Frontal cortex (tissue), 4 donors: Measurements from ENCODE around the gene KIRREL2. TPM values are rescaled to one million over a fixed set of nuclear protein-coding genes. Genes with fewer than 3 reads are reported as not detected.
"Not testable (repeated sequence)": the region's sequence is repeated elsewhere in the genome, so short reads cannot be mapped to it uniquely, and the experiment has no call there.

ENCODE experiments used
- DNase-seq, 2 donors: peaks; one replicate each; pipeline ENCODE4 v3.0.0; 2012; ENCODE audit warnings: low spot score in 2 of 2
- FAIRE-seq: peaks from 2 replicates; lab custom pipeline; 2012; peaks lifted over from hg19 to GRCh38; lab: Jason Lieb, UNC
- total RNA-seq: library from RNA; depleted of rRNA; stranded (reverse); fragments of >200 nt; gene quantifications from one replicate; pipeline ENCODE4 v1.2.3, GENCODE V29; 2014
- donor health status: control.
- donor health status: control.
- donor health status: control.

KIRREL2 gene
- 0.41 TPM for total RNA-seq

DNA sequence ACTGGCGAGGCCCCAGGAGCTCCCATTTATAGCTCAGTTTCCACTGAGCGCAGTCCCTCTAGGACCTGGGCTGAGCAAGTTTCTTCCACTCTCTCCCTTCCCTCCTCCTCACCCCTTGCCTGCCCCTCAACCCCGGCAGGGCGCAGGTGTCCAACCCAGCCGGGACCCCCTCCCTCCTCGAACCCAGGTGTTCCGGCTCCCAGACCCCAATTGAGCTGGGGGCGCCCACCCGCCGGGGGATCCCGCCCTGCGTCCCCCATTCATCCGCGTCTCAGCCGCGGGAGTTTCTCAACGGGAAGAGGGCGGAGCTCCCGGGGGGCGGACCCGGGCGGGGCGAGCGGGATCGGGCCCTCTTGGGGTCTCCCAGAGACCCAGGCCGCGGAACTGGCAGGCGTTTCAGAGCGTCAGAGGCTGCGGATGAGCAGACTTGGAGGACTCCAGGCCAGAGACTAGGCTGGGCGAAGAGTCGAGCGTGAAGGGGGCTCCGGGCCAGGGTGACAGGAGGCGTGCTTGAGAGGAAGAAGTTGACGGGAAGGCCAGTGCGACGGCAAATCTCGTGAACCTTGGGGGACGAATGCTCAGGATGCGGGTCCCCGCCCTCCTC is at the start of gene KIRREL2:
TSS of gene KIRREL2 (plus strand) at position 366 of the 604 bp plus-strand sequence. CDS start at position 575, 209 bp downstream.
- FAIRE-seq (no peak), DNase-seq (no peak)

DNA sequence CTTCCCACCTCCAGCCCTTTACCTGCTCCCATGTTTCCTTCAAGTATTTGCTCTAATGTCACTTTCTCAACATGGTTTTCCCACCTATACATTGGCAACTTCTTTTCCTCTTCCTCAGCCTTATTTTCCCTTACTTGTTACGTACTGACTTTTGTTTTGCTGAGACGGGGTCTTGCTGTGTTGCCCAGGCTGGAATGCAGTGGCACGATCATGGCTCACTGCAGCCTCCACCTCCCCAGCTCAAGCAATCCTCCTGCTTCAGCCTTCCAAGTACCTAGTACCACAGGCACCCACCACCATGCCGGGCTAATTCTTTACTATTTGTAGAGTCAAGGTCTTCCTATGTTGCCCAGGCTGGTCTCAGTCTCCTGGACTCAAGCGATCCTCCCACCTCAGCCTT is 49.1 kb upstream of the KIRREL2 start:
- DNase-seq = no peak
- FAIRE-seq = no peak

DNA sequence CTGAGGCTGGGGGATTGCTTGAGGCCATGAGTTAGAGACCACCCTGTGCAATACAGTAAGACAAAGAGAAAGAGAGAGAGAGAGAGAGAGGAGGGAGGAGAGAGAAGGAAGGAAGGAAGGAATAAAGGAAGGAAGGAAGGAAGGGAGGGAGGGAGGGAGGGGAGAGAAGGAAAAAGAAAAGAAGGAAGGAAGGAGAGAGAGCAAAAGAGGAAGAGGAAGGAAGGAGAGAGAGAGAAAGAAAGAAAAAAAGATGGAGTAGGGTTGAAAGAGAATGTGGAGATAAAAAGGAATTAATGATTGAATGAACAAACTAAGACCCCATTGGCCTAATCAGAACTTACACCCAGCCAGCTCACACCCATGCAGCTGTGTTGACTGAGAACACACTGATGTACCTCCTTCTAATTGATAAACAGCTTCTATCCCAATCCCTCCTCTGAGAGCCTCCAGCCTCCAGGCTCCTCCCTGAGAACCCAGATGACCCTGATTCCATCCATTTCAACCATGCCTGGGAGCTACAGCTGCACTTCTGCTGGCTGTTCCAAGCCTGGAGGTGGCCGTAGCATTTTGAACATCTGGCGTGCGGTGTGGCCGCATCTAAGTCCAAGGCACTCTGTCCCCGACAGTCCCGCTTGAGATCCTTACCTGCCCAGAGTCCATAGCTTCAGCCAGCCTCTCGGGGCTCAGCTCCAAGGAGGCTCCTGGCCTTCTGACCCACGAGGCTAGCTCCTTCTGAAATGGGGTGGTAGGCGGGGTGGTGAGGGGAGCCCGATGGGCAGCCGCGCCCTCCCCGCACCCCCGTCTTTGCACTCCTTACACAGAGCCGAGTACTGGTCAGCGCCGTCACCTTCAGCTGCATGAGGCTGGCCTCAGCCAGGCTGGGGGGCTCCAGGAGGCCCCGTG is 45.1 kb upstream of the KIRREL2 start:
- DNase-seq (no peak), FAIRE-seq (no peak)

DNA sequence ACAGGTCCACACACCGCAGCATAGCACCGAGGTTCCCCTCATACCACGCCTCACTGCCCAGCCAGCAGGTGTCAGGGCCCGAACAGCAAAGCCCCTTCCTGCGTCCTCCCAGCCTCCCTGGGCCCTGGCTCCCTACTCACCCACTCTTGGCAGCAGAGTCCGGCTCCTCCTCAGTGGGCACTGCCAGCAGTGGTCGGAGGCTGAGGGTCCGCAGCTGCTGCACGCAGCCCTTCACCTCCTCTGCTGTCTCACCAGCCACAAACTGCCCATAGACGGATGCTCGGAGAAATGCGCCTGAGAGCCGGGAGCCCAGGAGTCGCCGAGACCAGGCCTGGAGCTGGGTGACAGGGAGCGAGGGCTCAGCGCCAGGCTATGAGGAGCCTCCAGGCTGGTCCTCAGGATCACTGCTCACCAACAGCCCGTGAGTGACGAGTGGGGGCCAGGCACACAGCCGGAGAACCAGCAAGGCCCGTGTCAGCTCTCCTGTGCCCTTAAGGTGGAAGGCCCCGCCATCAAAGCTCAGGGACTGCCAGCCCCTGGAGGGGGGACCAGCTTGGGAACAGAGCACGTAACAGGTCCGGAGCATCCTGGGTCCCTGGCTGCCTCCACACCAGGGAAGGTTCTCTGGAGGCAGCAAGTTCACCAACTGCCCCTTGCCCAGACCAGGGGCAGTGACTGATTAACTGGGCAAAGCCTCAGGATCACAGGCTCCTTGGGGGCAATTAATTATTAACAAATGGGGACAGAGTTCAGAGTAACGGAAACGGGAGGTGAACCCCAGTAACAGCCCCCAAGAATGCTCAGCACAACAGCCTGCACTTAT is 44.3 kb upstream of the KIRREL2 start, which contains the start of gene PRODH2:
TSS of gene PRODH2 (minus strand) at position 626 of the 823 bp plus-strand sequence. CDS start at position 586, 40 bp downstream.
- DNase-seq (no peak), FAIRE-seq (no peak)

DNA sequence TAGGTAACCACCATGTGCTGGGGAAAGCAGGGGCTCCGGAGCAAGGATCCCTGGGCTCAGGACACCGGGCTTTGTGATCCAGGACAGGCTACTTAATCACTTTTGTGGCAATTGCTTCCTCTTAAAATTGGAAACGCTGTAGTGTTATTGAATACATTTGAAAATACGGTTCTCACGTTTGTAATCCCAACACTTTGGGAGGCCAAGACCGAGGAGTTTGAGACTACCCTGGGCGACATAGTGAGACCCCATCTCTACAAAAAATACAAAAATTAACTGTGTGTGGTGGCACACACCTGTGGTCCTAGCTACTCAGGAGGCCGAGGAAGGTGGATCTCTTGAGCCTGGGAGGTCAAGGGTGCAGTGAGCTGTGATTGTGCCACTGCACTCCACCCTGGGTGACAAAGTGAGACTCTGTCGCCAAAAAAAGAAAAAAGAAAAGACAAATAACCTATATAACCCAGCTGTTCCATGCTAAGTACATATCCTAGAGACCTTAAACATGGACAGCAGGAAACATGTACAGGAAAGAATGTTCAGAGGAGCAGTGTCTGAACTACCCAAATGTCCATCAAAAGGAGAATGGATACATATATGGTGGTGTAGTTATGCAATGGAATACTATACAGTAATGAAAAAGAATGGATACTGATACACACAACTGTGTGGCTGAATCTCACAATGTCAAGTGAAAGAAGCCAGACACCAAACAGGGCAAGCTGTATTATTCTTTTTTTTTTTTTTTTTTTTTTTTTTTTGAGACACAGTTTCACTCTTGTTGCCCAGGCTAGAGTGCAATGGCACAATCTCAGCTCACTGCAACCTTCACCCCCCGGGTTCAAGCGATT is 43.4 kb upstream of the KIRREL2 start:
- FAIRE-seq (no peak), DNase-seq (no peak)

DNA sequence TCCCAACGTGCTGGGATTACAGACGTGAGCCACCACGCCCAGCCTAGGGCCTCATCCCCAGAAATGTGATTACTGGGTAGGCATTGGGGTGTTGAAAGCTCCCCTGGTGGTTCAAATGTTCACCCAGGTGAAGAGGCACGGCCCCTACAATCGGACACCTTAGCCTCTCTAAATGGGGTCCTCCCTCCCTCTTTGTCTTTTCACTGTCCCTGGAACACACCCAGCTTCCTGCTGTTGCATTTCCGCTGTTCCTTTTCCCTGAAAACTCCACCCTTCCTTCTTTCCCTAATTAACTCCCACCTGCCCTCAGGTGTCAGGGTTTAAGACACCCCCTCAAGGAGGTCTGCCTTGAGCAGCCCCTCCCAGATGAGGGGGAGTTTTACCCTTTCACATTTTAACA is 40.4 kb upstream of the KIRREL2 start:
- no peak for FAIRE-seq
- DNase-seq = no peak

DNA sequence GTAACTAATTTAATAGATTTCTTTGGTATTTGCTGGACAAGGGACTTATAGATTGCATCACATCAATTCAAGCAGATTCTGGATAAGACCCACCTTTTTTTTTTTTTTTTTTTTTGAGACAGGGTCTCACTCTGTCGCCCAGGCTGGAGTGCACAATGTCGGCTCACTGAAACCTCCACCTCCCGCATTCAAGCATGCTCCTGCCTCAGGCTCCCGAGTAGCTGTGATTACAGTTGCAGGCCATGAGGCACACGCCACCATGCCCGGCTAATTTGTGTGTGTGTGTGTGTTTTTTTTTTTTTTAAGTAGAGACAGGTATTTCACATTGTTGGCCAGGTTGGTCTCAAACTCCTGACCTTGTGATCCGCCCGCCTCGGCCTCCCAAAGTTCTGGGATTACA is 39.9 kb upstream of the KIRREL2 start:
- no peak for DNase-seq
- no peak for FAIRE-seq

DNA sequence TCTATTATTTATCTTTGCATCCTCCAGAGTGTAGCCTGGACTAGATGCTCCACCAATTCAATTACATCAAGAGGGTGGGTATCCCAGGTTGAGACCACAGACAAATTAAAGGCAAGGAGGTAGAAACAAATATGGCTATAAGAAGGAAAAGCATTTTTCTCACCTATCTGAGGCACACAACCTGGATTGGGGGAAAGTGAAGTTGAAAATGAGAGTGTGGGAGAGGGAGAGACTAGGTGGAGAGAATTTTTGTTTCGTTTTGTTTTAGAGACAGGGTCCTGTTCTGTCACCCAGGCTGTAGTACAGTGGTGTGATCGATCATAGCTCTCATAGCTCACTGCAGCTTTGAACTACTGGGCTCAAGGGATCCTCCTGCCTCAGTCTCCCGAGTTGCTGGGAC is 38.3 kb upstream of the KIRREL2 start:
- DNase-seq = no peak
- FAIRE-seq = no peak

DNA sequence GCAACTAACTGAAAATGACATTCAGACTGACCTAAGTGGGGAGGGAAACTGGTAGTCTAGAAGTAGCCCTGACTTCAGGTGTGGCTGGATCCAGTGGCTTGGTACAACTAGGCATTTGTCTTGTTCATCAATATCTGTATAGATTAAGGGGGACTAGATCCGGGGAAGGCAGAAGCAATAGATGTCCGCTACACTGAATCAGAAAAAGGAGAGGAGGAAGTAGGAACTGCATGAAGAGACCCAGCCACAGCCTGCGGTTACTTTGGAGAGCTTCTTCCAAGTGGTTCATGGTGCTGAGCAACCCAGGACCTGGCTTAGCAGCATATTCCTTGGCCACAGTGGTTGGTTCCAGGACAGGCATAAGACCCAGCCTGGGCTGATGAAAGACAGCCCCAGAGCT is 34.1 kb upstream of the KIRREL2 start:
- FAIRE-seq (no peak), DNase-seq (no peak)

DNA sequence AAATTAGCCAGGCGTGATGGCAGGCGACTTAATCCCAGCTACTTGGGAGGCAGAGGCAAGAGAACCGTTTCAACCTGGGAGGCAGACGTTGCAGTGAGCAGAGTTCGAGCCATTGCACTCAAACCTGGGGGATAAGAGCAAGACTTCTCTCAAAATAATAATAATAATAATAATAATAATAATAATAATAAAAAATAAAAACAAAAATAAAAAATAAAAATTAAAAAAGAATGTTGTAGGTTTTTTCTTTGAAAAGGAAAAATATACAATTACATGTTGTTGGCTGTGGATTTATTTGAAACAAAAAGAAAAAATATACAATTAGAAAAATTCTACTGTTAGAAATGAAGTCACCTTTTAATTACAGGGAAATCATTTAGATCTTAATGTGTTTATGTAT is 32.6 kb upstream of the KIRREL2 start:
- no peak for FAIRE-seq

DNA sequence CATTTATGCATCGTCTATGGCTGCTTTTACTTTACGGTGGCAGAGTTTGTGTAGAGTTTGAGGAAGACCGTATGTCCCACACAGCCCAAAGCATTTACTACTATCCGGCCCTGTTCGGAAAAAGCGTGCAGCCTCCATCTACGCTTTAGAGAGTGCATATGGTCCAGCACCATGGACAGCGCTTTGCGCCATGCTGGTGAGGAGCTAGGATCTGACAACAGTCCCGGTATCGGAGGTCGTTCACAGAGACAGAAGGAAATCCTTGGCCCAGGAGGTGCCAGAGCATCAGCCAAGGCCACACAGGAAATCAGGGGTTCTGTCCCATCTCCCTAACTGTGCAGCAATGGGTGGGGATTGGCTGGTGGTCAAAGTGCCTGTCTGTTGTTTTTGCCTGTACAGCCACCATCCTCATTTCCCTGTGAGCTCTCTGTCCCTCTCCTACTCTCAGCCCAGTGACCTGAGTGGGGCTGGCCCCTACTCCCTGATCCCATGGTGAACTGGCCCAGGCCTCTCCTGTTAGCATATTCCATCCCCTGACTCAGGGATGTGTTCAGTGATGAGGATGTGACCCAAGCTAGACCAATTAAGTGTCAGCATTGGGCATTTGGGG is 27.9 kb upstream of the KIRREL2 start:
- FAIRE-seq = no peak
- DNase-seq = no peak

More for the DNA sequence above, 32.6 kb upstream of the KIRREL2 start:
- no peak for DNase-seq

DNA sequence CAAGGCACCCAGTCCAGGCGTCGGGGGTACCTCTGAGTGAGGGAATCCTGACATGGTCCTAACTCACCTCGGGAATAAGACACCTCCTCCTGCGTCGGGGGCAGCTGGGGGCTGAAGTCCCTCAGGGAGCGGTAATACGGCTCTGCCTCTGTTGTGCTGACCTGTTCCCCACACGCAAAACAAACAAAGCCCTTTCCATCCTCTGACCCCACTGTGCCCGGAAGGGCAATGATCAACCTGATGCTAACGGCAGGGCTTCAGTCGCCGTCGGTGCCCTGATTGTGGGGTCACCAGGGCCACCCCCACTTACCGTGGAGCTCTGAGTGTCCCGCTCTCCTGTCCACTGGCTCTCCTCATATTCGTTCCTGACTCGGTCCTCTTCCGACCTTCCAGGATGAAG is 25.7 kb upstream of the KIRREL2 start:
- FAIRE-seq = no peak
- no peak for DNase-seq

DNA sequence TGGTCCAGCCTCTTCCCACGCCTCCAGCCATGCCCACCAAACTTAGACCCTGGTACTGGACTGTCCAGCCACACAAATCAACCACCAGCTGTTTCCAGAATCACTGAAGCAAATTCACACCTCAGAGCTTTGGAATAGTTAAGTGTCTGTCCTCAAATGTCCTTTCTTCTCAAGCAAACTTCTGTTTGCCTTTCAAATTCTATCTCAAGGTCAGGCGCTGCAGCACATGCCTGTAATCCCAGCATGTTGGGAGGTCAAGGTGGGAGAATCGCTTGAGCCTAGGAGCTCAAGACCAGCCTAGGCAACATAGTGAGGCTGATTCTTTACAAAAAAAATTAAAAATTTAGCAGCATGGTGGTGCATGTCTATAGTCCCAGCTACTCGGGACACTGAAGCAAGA is 24.7 kb upstream of the KIRREL2 start:
- DNase-seq (no peak), FAIRE-seq (no peak)

DNA sequence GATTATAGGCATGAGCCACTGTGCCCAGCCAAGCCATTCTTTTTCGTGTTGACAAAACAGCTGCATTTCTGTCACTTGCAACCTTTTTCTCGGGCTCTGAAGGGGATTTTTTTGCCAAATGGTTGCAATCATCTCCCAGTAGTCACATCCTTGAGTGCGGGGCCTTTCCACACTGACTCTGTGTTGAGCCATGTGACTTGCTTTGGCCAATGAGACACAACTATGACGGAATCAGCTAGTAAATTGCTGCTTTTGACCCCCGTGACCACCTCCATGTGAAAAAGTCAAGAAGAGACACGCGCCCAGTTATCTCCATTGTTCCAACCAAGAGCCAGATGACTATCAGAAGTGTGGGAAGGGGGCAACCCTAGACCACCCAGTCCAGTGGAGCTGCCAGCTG is 22.7 kb upstream of the KIRREL2 start:
- FAIRE-seq = no peak

DNA sequence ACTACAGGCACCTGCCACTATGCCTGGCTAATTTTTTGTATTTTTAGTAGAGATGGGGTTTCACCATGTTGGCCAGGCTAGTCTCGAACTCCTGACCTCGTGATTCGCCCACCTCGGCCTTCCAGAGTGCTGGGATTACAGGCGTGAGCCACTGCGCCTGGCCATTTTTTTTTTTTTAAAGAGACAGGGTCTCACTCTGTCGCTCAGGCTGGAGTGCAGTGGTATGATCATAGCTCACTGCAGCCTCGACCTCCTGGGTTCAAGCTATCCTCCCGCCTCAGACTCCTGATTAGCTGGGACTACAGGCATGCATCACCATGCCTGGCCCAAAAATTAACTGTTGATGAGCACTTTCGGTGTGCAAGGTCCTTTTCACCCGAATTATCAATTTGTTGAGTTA is 20.6 kb upstream of the KIRREL2 start:
- not testable (repeated sequence) for DNase-seq, FAIRE-seq

More for the DNA sequence above, 22.7 kb upstream of the KIRREL2 start:
- no peak for DNase-seq

DNA sequence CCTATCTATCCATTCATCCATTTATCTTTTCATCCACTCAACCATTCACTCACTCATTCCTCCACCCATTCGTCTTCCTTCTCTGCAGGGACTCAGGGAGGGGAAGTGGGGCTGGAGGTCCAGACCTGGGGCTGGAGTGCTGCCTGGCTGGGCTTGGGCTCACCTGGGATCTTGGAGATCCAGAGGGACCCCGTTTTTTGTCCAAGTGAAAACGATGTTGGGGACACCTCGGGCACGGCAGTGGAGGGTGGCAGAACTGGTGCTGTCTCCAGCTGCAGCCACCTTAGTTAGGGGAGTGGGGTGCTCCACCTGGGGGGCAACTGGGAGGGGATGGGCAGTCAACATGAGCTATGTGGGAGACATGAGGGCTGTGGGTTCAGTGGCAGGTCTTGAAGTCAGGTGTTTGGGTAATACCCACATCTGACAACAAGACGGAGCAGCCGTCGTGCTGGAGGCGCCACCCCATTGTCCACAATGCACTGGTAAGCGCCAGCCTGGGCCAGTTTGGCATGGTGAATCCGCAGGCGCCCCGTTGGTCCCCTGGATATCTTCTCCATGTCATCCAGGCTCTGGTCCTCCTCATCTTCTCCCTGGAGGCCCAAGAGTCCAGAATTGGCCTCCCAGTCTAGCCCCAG is 14.6 kb upstream of the KIRREL2 start:
- DNase-seq (no peak), FAIRE-seq (no peak)

DNA sequence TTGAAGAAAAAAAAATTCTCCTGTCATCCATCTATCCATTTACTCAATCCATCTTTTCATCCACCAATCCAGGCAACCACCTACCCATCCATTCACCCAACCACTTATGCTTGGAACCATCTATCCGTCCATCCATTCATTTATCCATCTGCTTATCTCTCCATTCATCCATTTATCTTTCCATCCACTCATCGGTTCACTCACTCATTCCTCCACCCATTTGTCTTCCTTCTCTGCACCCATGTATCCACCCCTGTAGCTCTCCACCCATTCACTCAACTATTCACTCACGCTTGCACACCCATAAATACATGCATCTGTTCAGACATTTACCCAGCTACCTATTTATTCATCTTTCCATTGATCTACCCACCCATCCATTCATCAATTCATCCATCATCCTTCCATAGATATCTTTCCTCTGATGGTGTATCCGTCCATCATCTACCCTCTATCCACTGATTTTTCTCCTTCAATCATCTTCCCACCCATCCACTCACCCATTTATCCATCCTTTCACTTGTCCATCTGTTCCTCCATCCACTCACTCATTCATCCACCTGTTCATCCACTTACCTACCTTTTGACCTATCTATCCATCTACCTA is 13.9 kb upstream of the KIRREL2 start:
- no peak for DNase-seq
- FAIRE-seq = no peak
